Endothelial cell (in vitro differentiated cells): ENCODE results near the gene ARL8B. TPM values are rescaled to one million over a fixed set of nuclear protein-coding genes. Genes with fewer than 3 reads are reported as not detected.

Experiments
- DNase-seq: peaks from one replicate; pipeline ENCODE4 v3.0.0; 2021; ENCODE audit warnings: low spot score
- H3K27ac Mint-ChIP-seq: one replicate; pipeline ENCODE4 v1.8.0; 2021; ENCODE audit warnings: mixed read lengths, inconsistent platforms; ENCODE audit not compliant: unreplicated experiment
- H3K27me3 Mint-ChIP-seq: one replicate; pipeline ENCODE4 v1.8.0; 2021; ENCODE audit warnings: mild to moderate bottlenecking, moderate library complexity, mixed read lengths, inconsistent platforms; ENCODE audit not compliant: unreplicated experiment
- H3K36me3 Mint-ChIP-seq: one replicate; pipeline ENCODE4 v1.8.0; 2021; ENCODE audit warnings: mild to moderate bottlenecking, low read depth, mixed read lengths, inconsistent platforms; ENCODE audit not compliant: unreplicated experiment
- H3K4me1 Mint-ChIP-seq: one replicate; pipeline ENCODE4 v1.8.0; 2021; ENCODE audit warnings: mild to moderate bottlenecking, mixed read lengths, inconsistent platforms; ENCODE audit not compliant: unreplicated experiment
- H3K4me3 Mint-ChIP-seq: one replicate; pipeline ENCODE4 v1.8.0; 2021; ENCODE audit warnings: mild to moderate bottlenecking, mixed read lengths, inconsistent platforms; ENCODE audit not compliant: unreplicated experiment
- H3K9me3 Mint-ChIP-seq: one replicate; pipeline ENCODE4 v1.8.0; 2021; ENCODE audit warnings: mixed read lengths, inconsistent platforms; ENCODE audit not compliant: unreplicated experiment
- CTCF ChIP-seq: fragments of 200-600 bp; sonication (generic); IDR thresholded peaks from one replicate; pipeline ENCODE4 v1.5.0; 2021; ENCODE audit warnings: antibody characterized with exemption; ENCODE audit not compliant: unreplicated experiment
- total RNA-seq: library from RNA; stranded (reverse); fragmentation: NEBNext Ultra II Directional; extraction: Animal tissue kit (Norgen Biotek cat#: 25700); gene quantifications from one replicate; pipeline ENCODE4 v1.2.1, GENCODE V29; 2021; ENCODE audit not compliant: unreplicated experiment

Gene ARL8B
- total RNA-seq, 1 donor from 2014 or later, result 34.4 TPM

DNA sequence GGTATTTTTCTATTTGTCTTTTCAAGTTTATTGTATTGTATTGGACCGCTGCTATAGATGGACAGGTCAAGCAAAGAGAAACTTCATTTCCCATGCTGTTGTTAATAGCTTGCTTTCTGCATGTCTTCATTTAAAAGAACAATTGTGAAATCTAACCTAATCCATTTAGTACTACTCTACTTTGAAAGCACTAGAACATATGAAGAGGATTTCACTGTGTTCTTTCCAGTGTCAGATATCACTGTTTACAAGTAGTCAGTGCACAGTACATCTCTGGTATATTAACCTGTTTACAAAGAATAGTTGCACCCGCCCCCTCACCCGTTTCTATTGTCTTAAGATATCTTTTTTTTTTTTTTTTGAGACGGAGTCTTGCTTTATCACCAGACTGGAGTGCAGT is 43.6 kb downstream of the ARL8B start:
- Mint-ChIP-seq H3K4me1 (peaks cover 10% of the 10 kb centered on the region), H3K9me3 (no peaks in the 10 kb centered on the region), H3K36me3 (no peaks in the 10 kb centered on the region), H3K4me3 (no peak overlapping the region), H3K27me3 (no peaks in the 10 kb centered on the region), H3K27ac (no peak overlapping the region)
- no peak for TF ChIP-seq CTCF
- DNase-seq, result no peak

- Mint-ChIP-seq H3K27me3 (no peaks in the 10 kb centered on the region), H3K36me3 (no peaks in the 10 kb centered on the region), H3K27ac (no peak overlapping the region), H3K4me3 (no peak overlapping the region), H3K4me1 (peaks cover 3% of the 10 kb centered on the region), H3K9me3 (no peaks in the 10 kb centered on the region)
- no peak for TF ChIP-seq CTCF
- DNase-seq, result no peak
Observed at GRCh38 chr3:5166846-5167245, 44.8 kb downstream of the ARL8B start.

GRCh38 chr3:5168110-5168509 is 46.0 kb downstream of the ARL8B start:
- TF ChIP-seq CTCF, result no peak
- no peak overlapping the region for H3K4me3 Mint-ChIP-seq
- peaks cover 3% of the 10 kb centered on the region for H3K4me1 Mint-ChIP-seq
- H3K27me3 Mint-ChIP-seq, result no peaks in the 10 kb centered on the region
- H3K27ac Mint-ChIP-seq, result no peak overlapping the region
- peaks cover 4% of the 10 kb centered on the region for H3K36me3 Mint-ChIP-seq
- H3K9me3 Mint-ChIP-seq, result no peaks in the 10 kb centered on the region
- DNase-seq, result no peak

DNA sequence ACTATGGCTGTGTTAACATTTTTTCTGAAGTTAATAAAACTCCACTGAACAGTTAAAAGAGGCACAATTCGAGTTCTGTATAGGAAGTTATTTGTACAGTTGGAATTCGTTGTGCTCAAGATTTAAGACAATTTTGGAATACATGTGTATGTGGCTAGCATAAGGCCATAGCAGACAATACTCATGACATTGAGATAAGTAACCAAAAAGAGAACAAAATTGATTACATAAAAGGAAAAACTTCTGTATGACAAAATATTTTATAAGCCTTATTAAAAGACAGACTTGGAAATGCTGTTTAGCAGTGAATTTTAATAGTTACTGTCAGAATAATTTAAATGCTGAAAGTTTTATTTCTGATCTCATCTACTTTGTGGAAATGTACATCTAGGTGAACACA is 47.7 kb downstream of the ARL8B start:
- H3K27me3 Mint-ChIP-seq, result no peaks in the 10 kb centered on the region
- peaks cover 3% of the 10 kb centered on the region for H3K4me1 Mint-ChIP-seq
- DNase-seq, result no peak
- no peak overlapping the region for H3K4me3 Mint-ChIP-seq
- H3K9me3 Mint-ChIP-seq, result no peaks in the 10 kb centered on the region
- H3K27ac Mint-ChIP-seq, result no peak overlapping the region
- peaks cover 5% of the 10 kb centered on the region for H3K36me3 Mint-ChIP-seq
- no peak for TF ChIP-seq CTCF

DNA sequence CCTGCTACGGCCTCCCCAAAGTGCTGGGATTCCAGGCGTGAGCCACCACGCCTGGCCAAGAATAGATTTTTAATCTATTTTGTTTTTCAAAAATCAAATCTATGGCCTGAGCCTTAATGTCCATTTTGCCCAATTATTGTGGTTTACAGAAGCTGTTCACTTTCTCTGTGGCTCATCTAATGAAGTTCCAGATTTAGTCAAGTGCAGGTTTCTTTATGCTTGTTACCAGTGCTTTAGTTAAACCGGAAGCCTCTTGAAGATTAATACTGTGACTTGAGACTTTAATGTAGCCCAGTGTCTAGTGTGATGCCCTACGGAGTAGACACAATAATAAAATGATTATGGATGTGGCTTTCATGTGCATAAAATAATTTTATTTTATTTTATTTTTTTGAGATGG is 48.9 kb downstream of the ARL8B start:
- TF ChIP-seq CTCF, result no peak
- Mint-ChIP-seq H3K9me3 (no peaks in the 10 kb centered on the region), H3K4me3 (no peak overlapping the region), H3K27ac (no peak overlapping the region), H3K27me3 (no peaks in the 10 kb centered on the region), H3K4me1 (peaks cover 3% of the 10 kb centered on the region), H3K36me3 (peaks cover 5% of the 10 kb centered on the region)
- no peak for DNase-seq
